Activated CD8-positive, alpha-beta T cell treated with anti-CD3 and anti-CD28 coated beads for 36 hours (primary cell): ENCODE results near the gene FRRS1L. TPM values are rescaled to one million over a fixed set of nuclear protein-coding genes. Genes with fewer than 3 reads are reported as not detected.

Experiments used
- ATAC-seq: fragments of 200-7000 bp; cut with Tn5 transposase; one replicate; pipeline ENCODE4 v1.10.0; 2021; ENCODE audit warnings: mild to moderate bottlenecking, moderate library complexity
- CTCF ChIA-PET: fragments of 350-600 bp; sonication (Branson Sonifier 250); formaldehyde crosslinking; loops from one replicate; lab custom pipeline; 2021; ENCODE audit warnings: antibody characterized with exemption; lab: Charles Lee
- POLR2A ChIA-PET: fragments of 350-600 bp; sonication (Branson Sonifier 250); formaldehyde crosslinking; loops from one replicate; lab custom pipeline; 2021; ENCODE audit warnings: antibody characterized with exemption; lab: Charles Lee
- DNase-seq: peaks from one replicate; pipeline ENCODE4 v3.0.0-alpha.2; 2020
- H3K27ac Mint-ChIP-seq: one replicate; pipeline ENCODE4 v1.8.0; 2021; ENCODE audit warnings: mild to moderate bottlenecking, mixed read lengths
- H3K27me3 Mint-ChIP-seq: one replicate; pipeline ENCODE4 v1.8.0; 2021; ENCODE audit warnings: mixed read lengths
- H3K36me3 Mint-ChIP-seq: one replicate; pipeline ENCODE4 v1.8.0; 2021; ENCODE audit warnings: low read depth, mixed read lengths
- H3K4me1 Mint-ChIP-seq: one replicate; pipeline ENCODE4 v1.8.0; 2021; ENCODE audit warnings: low read depth, mixed read lengths
- H3K4me3 Mint-ChIP-seq: one replicate; pipeline ENCODE4 v1.8.0; 2021; ENCODE audit warnings: mild to moderate bottlenecking, moderate library complexity, mixed read lengths
- H3K9me3 Mint-ChIP-seq: one replicate; pipeline ENCODE4 v1.8.0; 2021; ENCODE audit warnings: mixed read lengths
- CTCF ChIP-seq: fragments of 200-600 bp; IDR thresholded peaks from one replicate; pipeline ENCODE4 v1.8.0; 2022; ENCODE audit warnings: antibody characterized with exemption, mild to moderate bottlenecking
- intact Hi-C: fragments of 100-400 bp; cut with micrococcal nuclease; formaldehyde crosslinking; loops from one replicate; pipeline ENCODE4 v1.10.0; 2022
- total RNA-seq, 2 experiments: library from RNA; stranded (reverse); gene quantifications; one replicate each; pipeline ENCODE4 v1.2.3, GENCODE V29; 2021

The FRRS1L gene
- not detected for total RNA-seq

- Mint-ChIP-seq H3K9me3 (peaks cover 10% of the 10 kb centered on the region), H3K4me3 (peak within 1 kb of the TSS; percentile 43), H3K27me3 (peaks cover 55% of the 10 kb centered on the region), H3K36me3 (peaks cover 3% of the 10 kb centered on the region), H3K27ac (no peak within 1 kb of the TSS), H3K4me1 (peaks cover 4% of the 10 kb centered on the region)
- intact Hi-C loops, result no loop called here
- ATAC-seq, result peak; percentile 20
- no peak for TF ChIP-seq CTCF
- ChIA-PET CTCF (no interaction called here), POLR2A (no interaction called here)
- DNase-seq, result no peak
Observed at GRCh38 chr9:109166771-109167601, at the start of gene FRRS1L. TSS of gene FRRS1L (minus strand) at chr9:109167249. CDS start at chr9:109167138, 111 bp downstream.

- intact Hi-C loops, result no loop called here
- ChIA-PET CTCF (interaction anchor here (0.7 kb wide), 1 partner anchor 366 kb away, joined by 3 read pairs; no protein-coding TSS in a partner anchor), POLR2A (no interaction called here)
- Mint-ChIP-seq H3K36me3 (no peaks in the 10 kb centered on the region), H3K27ac (no peak overlapping the region), H3K4me1 (no peaks in the 10 kb centered on the region), H3K9me3 (no peaks in the 10 kb centered on the region), H3K27me3 (peaks cover 15% of the 10 kb centered on the region), H3K4me3 (no peak overlapping the region)
- no peak for TF ChIP-seq CTCF
- DNase-seq (no peak), ATAC-seq (no peak)
Observed at GRCh38 chr9:109214414-109214813, 47.4 kb upstream of the FRRS1L start.

GRCh38 chr9:109213285-109214121, 46.5 kb upstream of the FRRS1L start:
- intact Hi-C loops, result no loop called here
- TF ChIP-seq CTCF, result no peak
- Mint-ChIP-seq H3K36me3 (no peaks in the 10 kb centered on the region), H3K9me3 (no peaks in the 10 kb centered on the region), H3K27me3 (peaks cover 10% of the 10 kb centered on the region), H3K4me1 (no peaks in the 10 kb centered on the region), H3K4me3 (no peak overlapping the region), H3K27ac (no peak overlapping the region)
- DNase-seq, result no peak
- no peak for ATAC-seq
- POLR2A ChIA-PET, result no interaction called here
- CTCF ChIA-PET, result no interaction called here

- H3K27ac Mint-ChIP-seq, result no peak overlapping the region
- ChIA-PET POLR2A (no interaction called here), CTCF (no interaction called here)
- no peak overlapping the region for H3K4me3 Mint-ChIP-seq
- DNase-seq (no peak), ATAC-seq (no peak)
- intact Hi-C loops, result no loop called here
- peaks cover 8% of the 10 kb centered on the region for H3K27me3 Mint-ChIP-seq
- H3K36me3 Mint-ChIP-seq, result no peaks in the 10 kb centered on the region
- no peaks in the 10 kb centered on the region for H3K4me1 Mint-ChIP-seq
- no peaks in the 10 kb centered on the region for H3K9me3 Mint-ChIP-seq
- TF ChIP-seq CTCF, result no peak
Observed at GRCh38 chr9:109212768-109213167, 45.7 kb upstream of the FRRS1L start.
